HG02852 (cell line): ENCODE data around the gene IRAK1BP1.
A peak's percentile ranks its signal among the peaks of the same experiment; 100 is the strongest.
"Not testable (repeated sequence)": the region's sequence is repeated elsewhere in the genome, so short reads cannot be mapped to it uniquely, and the experiment has no call there.

Source experiments
- ATAC-seq: cut with Tn5 transposase; IDR thresholded peaks from one replicate; pipeline ENCODE4 v1.9.1; 2021; ENCODE audit warnings: mild to moderate bottlenecking, moderate library complexity; ENCODE audit not compliant: unreplicated experiment

The IRAK1BP1 gene

GRCh38 chr6:78883651-78884050 lies 16.3 kb downstream of the IRAK1BP1 start:
- ATAC-seq: no peak

GRCh38 chr6:78889901-78890300 lies 22.6 kb downstream of the IRAK1BP1 start:
- ATAC-seq: not testable (repeated sequence)

- no peak for ATAC-seq
These were observed 28.9 kb downstream of the IRAK1BP1 start for GRCh38 chr6:78896227-78896626.

GRCh38 chr6:78908621-78909020 lies 41.3 kb downstream of the IRAK1BP1 start:
- ATAC-seq: no peak

- ATAC-seq: peak; percentile 50
These were observed 42.0 kb downstream of the IRAK1BP1 start for GRCh38 chr6:78909391-78909790.

GRCh38 chr6:78910010-78910409 lies 42.7 kb downstream of the IRAK1BP1 start:
- no peak for ATAC-seq

GRCh38 chr6:78910591-78911171 lies 43.3 kb downstream of the IRAK1BP1 start:
- ATAC-seq: peak; percentile 64

GRCh38 chr6:78911218-78911940 lies 44.0 kb downstream of the IRAK1BP1 start:
- ATAC-seq: no peak

- ATAC-seq: no peak
These were observed 49.1 kb downstream of the IRAK1BP1 start for GRCh38 chr6:78916411-78916810.

- peak; percentile 47 for ATAC-seq
These were observed 50.4 kb downstream of the IRAK1BP1 start for GRCh38 chr6:78917788-78918187.

- not testable (repeated sequence) for ATAC-seq
These were observed 53.8 kb downstream of the IRAK1BP1 start for GRCh38 chr6:78921168-78921567.

- no peak for ATAC-seq
These were observed 58.0 kb downstream of the IRAK1BP1 start for GRCh38 chr6:78925317-78925716.

- no peak for ATAC-seq
These were observed 68.2 kb downstream of the IRAK1BP1 start for GRCh38 chr6:78935553-78935952.

GRCh38 chr6:78936515-78936914 lies 69.2 kb downstream of the IRAK1BP1 start:
- no peak for ATAC-seq

GRCh38 chr6:78942446-78942845 lies 75.1 kb downstream of the IRAK1BP1 start:
- no peak for ATAC-seq

- ATAC-seq: no peak
These were observed 80.2 kb downstream of the IRAK1BP1 start for GRCh38 chr6:78947529-78947928.

GRCh38 chr6:78947962-78948361 lies 80.6 kb downstream of the IRAK1BP1 start:
- no peak for ATAC-seq

- no peak for ATAC-seq
These were observed 81.4 kb downstream of the IRAK1BP1 start for GRCh38 chr6:78948785-78949184.

- no peak for ATAC-seq
These were observed 85.0 kb downstream of the IRAK1BP1 start for GRCh38 chr6:78952362-78952761.
